NCI-H774 (cell line): ENCODE data around the gene DOCK9.
A peak's percentile ranks its signal among the peaks of the same experiment; 100 is the strongest.

Experiments used
- DNase-seq: peaks from one replicate; lab custom pipeline; 2025; lab: John Stamatoyannopoulos, UW

DOCK9 gene

DNA sequence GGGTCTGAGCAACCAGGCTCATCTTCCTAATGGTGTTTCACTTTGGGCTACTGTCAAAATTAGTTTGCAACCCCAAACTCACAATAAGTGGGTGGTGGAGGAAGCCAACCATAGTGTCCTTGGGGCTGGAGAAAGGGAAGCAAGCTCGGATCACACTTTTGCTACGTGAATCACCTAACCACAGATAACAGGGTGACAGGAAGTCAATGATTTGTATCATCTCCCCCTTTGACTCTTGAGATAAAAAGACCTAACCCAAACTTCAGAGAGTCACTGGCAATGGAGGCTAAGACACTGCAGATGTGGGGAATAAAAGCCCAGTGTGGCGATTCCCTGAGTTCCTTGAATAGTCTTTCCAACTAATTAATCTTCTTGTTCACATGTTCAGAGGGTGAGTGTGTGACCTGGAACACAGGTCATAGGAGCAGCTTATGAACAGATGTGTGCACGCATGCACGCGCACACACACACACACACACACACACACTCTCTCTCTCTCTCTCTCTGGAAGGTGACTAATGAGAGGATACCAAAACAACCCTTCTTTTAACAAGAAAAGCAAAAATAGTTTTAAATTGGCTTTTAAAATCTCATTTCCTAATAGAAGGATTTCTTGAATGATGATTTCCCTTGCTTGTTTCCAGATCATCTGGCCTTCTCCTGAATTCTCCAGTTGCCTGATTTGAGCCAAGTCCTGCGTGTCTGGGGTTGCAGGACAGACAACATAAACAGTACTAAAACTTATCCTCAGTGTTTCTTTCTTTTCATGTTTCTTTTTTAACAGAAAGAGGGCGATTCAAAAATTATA lies 21.2 kb upstream of the DOCK9 start:
- no peak for DNase-seq

DNA sequence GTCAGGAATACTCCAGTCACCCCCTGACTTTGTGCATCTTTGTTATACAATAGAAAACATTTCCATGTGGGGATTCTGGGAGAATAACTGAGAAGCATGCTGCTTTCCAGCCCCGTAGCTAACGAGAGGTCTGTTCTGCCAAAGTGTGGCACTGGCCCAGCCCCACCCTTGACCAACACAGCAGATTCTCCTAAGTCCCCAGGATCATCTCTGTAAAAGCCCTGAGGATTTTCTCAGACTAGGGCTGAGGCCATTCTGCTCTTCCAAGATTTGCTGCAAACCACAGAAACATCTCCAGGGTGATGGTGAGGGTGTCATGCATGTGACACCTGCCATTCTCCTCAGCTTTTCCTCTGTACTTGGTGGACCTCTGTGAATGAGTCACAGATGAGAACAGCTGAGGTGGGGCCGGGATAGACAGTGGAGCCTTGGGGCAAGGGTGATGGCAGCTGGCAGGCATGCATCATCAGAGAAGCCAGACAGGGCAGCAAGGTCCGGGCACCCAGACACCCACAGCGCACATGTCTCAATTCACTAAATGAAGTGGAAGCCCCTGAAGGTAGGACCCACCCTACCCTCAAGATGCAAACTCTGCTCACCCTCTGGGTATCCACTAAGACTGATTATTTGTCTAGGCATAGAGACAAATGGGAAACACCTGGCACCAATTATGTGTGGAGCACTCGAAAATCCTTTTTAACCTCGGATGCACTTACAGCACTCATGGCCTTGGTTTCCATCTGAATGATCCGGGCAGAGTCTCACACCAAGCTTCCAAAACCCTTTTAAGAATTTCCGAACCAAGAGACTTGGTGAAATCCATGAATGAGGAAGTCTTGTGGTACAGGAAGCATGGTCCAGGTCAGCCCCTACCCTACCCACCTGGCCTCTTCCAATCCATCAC lies 20.1 kb upstream of the DOCK9 start:
- peak; percentile 65 for DNase-seq

DNA sequence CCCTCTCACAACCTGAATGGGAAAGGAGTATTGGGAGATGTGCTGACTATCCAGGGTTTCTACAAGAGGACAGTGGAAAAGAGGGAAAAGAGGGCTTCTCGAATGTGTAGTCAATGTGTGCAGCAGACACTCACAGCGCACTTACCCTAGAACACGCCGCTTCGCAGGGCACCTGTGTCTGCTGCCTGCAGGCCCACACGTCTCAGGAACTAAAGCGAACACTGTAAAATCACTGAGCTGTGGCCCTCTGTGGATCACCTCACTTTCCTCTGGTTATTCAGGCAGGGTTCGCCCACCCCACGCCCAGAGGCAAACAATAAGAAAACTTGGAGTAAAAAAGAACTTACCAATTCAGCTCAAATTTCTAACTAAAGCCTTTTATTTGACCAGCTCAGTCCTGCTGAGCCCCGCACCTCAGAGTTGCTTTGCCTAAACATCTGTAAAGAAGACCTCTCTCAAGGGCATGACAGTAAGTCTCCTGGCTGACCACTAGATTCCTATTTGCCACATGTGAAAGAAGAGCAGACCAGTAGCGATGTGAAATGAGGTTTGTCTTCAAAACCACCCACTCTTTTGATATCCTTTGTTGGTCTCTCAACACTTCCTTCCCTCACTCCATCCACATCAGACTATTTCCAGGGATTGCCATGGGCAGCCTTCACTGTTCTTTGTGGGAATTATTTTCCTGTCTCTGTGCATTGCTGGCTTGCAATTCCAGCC lies 19.3 kb upstream of the DOCK9 start:
- DNase-seq, result no peak

DNA sequence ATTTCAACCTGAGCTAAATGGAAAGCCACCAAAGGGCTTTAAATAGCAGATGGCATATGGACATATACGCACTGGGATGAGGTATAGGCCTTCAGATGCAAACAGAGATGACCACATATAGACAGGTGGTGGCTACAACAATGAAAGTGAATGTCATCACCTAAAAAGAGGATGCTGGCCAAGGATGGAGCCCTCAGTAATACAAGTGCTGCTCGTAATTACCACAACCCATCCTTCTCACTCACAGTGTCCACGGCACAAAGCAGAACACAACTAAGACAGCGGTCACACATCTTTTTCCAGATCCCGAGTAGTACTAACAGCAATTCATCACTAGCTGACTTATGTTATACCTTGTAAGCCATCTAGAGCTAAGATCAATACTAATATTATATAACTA lies 18.2 kb upstream of the DOCK9 start:
- no peak for DNase-seq

DNA sequence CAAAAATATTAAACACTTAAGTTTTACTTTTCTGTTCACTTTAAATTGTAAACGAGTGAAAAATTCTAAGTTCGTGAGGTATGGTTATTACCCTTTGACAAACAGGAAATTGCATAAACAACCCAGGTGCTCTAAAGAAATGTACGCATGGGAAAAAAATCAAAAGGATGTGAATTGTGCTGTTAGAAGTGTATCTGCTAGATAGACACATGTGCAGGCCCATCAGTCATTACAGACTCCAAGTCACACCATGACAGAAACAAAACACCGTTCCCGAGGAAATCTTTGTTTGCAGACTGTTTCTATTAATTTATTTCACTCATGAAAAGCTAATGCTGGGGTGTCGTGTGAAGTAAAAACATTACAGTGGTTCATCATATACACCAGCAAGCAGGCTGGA lies 17.0 kb upstream of the DOCK9 start:
- no peak for DNase-seq

DNA sequence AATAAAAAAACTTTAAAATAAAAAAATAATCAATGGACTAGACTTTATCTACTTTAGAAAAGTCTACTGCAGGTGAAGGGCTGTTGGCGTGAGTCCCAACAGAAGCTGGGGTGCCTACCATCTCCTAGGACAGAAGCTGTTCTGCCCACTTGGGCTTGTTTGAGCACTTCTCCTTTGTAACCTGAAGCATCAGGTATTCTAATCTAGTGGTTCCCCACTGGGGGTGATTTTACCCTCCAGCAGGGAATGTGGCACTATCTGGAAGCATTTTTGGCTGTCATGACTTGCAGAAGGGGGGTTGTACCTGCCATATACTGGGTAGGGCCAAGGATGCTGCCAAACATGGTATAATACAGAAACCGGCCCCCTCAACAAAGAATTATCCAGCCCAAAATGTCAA lies 16.2 kb upstream of the DOCK9 start:
- no peak for DNase-seq

DNA sequence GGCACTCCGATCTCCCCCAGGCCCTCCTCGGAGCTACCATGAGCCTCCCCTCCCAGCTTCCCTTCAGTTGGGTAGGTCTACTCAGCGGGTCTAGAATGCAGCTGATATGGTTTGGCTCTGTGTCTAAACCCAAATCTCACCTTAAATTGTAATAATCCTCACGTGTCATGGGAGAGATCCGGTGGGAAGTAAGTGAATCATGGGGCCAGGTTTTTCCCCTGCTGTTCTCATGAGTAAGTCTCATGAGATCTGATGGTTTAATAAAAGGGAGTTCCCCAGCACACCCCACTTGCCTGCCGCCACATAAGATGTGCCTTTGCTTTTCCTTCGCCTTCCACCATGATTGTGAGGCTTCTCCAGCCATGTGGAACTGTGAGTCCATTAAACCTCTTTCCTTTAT lies 14.5 kb upstream of the DOCK9 start:
- no peak for DNase-seq

DNA sequence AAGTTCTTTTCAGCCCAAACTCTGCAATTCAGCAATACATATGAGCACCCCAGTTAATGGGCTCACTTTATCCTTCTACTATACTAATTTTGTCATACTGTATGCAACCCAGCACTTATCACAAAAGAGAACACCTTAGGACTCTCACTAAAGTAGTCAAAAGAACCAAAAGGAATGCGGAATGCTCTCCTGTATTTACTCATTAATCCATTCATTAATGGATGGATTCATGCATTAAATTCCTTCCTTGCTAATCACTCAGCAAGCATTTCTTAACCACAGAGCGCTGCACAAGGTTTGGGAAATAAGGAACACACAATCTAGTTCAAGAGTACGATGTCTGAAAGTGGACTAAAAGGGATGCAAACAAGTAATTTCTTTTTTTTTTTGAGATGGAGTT lies 12.8 kb upstream of the DOCK9 start:
- no peak for DNase-seq

DNA sequence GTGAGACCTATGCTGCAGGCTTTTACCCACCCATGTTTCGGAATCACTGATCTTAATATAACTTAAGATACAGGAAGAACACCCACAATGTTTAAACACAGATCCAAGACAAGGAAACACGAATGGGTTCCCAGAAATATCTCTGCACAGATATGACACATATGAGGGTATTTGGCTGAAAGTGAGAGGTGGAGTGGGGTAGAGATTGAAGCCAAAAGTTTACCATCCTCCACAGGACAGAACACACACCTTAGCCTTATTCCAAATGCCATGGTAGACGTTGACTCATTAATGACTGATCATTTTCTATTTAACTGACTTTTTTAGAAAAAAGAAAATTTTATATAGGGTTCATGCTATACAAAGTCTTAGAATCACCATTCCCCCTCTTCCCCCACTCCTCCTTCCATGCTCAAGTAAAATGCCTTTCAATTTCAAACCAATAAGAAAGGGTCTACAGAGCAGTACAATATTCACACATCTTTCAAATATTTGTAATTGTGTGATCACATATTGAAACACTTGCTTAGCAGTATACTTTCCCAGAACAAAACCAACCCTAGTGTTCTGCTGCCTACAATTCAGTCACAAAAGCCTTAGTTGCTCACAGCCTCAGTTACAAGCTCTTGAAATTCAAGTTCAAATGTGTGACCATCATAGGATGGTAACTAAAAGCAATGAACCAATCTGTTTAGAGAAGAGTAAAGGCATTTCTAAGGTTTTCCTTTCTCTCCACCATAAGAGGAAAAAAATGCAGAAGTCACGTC lies 11.8 kb upstream of the DOCK9 start:
- DNase-seq, result no peak

DNA sequence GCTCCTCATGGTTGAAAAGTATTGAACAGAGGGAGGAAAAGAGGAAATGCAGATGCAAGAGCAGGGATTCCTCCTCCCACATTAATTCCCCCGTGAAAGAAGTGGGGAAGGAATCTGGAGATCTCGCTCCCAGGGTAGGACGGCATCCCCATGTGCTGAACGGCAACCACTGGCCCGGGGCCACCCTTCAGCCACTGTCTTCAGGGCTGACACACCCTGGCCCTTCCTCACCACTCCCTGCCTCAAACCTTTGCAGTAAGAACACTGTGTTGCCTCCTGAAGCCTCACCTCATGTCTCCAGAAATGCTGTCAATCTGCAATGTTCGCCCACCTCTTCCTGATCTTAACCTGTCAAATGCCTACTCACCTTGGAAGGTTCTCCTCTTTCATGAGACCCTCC lies 10.9 kb upstream of the DOCK9 start:
- no peak for DNase-seq

DNA sequence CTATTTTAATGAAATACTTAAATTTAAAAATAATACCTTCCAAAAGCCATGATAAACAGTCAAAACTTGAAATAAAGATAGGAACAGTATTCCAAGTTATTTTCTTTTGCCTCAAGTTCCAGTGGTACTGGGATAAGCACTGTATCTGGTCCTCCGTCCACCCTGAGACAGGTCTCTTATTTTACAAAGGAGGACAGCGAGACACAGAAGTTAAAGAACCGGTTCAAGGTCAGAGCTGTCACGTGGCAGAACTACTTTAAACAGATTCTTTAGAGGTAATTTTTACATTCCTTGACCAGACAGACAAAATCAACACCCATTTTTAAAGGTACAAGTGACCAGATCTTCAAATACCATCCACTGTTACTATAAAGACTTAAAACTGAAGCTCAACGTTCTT lies 10.4 kb upstream of the DOCK9 start:
- no peak for DNase-seq

DNA sequence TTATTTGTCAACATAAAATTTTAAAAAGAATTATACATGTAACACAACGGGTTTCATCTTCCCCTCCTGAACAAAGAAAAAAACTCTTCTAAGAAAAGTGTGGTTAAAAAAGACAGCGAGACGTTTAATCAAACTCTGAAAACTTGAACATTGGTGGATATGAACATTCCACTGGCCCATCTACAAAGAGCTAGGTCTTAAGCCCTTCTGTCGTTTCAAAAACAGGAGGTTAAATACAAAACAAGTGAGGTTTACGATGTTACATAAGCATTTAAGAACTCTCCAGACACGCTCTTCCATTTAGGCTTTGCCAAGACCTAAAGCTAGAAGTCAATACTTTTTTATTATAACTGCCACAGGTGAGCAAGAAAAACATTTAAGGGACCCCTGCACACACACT lies 9.4 kb upstream of the DOCK9 start:
- no peak for DNase-seq

DNA sequence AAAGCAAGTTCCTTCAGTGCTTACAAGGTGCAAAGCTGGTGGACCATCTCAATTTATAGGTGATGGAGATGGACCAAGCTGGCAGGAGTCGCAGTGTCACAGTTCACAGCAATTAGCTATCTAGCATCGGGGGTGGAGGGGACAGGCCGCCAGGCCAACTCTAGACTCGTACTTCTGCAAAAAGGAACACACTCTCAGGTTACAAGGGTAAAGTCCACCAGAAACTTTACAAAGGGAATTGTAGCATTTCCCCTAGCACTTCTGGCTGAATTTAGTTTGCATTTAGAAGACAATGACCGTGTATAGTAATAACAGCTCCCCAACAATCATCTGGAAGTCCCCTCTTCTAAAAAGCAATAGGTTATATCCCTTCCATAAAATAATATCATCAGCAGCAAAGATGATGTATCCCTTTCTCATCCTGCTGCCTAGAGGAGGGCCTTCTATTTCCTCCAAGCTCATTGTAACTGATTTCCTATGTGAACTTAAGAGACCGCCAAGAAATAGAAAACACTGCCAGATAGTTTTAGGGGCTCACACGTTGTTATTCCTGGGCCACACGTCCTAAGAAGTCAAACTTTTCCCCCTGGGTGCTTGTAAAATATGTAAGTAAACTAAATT lies 8.5 kb upstream of the DOCK9 start:
- DNase-seq, result no peak

DNA sequence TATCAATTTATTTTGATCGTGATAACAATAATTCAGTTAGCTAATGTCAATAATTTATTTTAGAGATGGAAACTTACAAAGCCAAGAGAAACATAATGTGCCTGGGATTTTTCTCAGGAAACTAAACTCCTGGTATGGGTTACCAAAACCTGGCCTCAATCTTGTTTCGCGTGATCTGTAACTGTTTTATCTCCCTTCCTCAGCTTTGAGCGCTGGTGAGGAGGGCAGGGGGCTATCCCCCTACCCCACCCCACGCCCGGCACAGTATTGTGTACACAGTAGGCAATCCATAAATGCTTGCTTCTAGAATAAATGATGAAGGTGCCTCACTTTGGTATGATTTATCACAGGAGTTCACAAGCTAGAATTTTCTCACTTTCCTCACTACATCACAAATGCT lies 7.7 kb upstream of the DOCK9 start:
- no peak for DNase-seq

DNA sequence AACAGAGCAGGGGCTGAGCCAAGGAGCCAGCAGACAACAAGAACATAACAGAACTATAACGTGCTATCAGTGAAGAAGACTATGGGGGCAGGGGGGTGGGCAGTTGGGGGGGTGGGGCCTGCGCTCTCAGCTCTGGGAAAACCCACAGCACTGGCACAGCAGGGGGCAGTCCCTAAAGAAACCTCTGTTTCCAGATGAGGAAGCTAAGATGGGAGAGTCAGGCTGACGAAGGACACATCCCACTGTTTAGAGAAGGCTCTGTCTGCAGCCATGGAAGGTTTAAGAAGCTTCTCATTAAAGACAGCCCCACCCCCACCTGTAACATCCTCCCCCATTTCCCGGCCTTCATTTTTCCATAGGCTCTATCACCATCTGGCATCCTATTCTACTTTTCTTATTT lies 7.1 kb upstream of the DOCK9 start:
- DNase-seq, result no peak

DNA sequence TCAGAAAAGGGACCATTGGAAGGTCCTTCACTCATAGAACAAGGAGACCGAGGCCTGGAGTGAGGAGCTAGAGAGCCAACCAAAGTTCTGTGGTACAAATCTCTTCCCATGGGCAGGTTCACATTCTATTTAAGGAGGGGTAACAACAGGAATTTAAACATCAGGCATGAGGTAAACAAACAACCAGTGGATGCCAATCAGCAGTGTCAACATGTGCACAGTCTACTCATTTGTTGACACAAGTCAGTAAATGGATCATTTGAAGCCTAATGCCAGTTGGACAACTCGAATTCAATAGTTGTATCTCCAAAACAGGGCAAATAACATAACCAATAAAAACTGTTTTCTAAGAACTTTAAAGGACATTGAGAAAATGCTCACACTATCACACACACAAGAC lies 6.3 kb upstream of the DOCK9 start:
- DNase-seq, result no peak

DNA sequence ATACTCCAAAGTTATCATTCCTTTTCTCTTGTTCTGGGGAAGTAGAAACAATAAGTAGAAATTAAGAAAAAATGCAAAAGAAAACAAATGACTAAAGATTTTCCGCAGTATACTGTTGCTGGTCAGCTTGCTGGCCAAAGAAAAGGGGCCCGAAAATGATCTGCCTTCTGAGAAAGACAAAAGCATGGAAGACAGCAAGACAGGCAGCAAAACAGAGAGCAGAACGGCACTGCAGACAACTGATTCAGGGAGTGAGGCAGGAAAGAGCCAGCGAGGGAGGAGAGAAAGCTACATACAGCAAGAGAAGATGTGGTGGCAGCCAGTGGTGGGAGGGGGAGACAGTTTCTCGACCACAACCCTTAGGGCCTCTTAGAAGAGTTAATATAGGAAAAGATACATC lies 5.3 kb upstream of the DOCK9 start:
- no peak for DNase-seq

DNA sequence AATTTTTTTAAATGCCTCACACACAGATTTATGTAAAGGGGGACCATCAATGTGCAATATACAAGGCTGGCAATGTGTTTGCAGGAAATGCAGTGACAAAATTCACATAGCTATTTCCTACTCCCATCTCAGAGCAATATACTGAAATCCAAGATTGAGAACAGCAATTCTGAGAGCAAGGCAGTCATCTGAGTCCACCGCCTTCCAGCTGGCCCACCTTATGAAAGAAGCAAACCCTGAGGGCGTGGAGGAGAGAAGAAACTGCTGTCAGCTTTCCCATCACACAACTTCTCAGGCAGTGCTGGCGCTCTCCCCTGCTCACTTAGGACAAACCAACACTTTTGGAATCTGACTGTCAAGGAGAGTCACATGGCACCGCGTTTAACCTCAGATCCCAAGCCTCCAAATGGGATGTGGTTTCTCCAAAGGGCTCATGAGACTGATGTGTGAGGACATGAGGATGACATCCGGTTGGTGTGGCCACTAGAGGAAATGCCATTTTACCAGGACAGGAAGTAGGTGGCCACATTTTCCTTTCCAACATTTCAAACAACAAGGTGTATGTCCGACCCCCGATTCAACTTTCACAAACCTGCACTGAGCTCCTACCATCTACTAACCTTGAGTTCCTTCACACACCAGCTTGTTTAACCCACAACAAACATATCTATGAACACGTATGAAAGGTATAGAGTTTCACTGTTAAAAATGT lies 3.7 kb upstream of the DOCK9 start:
- no peak for DNase-seq

DNA sequence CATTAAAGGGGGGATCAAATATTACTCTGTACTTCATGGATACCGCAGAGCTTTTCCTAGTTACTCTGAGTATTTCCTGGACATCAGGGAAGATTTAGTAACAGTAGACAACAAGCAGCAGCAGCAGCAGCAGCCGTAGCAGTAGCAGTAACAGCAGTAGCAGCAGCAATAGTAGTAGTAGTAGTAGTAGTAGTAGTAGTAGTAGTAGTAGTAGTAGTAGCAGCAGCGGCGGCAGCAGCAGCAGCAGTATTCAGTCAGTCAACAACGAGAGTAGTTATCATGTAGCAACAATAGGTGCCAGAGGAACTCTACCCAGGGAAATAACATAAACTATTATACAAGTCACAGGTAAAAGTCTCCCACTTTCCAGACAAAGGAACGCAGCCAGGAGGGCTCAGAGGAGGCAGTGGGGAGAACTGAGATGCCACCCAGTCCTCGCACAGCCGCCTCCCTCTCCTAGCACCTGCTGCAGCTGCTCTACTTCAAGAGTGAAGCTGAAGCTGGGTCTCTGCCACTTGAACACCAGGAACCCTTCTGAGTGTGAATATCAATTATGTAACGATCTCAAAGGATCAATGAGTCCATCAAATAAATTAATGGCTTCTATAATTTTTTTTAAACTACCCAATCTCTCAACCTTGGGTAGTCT lies 1.3 kb upstream of the DOCK9 start:
- DNase-seq, result no peak

DNA sequence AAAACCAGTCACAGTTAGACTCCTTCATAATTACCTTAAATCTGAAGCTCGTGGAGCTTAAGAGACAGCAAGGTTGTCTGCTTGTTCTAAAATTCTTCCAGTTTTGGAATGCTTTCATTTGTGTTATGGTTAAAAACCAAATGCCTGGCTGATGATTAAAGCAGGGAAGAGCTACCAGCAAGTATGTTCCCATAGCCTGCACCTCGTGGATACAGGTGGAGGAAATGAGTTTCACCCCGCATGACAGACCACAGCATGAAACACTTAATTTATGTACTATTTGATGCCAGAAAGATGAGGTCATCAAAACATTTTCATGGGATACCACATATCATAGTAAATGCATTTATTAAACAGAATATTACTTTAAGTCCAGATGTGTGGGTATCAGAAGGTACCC lies 416 bp upstream of the DOCK9 start:
- no peak for DNase-seq
